Left lung (tissue), 10 donors: ENCODE measurements around the gene LYPLA2. TPM values are rescaled to one million over a fixed set of nuclear protein-coding genes. Genes with fewer than 3 reads are reported as not detected.

Source experiments
- ATAC-seq: fragments of 200-7000 bp; cut with Tn5 transposase; one replicate; pipeline ENCODE4 v1.9.1; 2020; ENCODE audit warnings: moderate library complexity
- DNase-seq, 4 donors: peaks; one replicate each; pipeline ENCODE4 v3.0.0-alpha.2; 2013 to 2020
- H3K27ac ChIP-seq, 2 donors: fragments of 200-600 bp; sonication (generic) in 1 of 2; one replicate each; pipeline versions ENCODE4 v1.5.0 to v1.8.0; 2020 to 2021
- H3K27me3 ChIP-seq, 2 donors: fragments of 200-600 bp; sonication (generic) in 1 of 2; one replicate each; pipeline versions ENCODE4 v1.5.0 to v1.8.0; 2020 to 2021
- H3K36me3 ChIP-seq, 2 donors: fragments of 200-600 bp; sonication (generic) in 1 of 2; one replicate each; pipeline versions ENCODE4 v1.5.0 to v1.8.0; 2020 to 2021
- H3K4me1 ChIP-seq, 2 donors: fragments of 200-600 bp; one replicate each; pipeline ENCODE4 v1.8.0; 2021
- H3K4me3 ChIP-seq, 2 donors: fragments of 200-600 bp; sonication (generic) in 1 of 2; one replicate each; pipeline versions ENCODE4 v1.5.0 to v1.8.0; 2020 to 2021; ENCODE audit warnings: mild to moderate bottlenecking in 1 of 2
- H3K9me3 ChIP-seq, 2 donors: fragments of 200-600 bp; sonication (generic) in 1 of 2; one replicate each; pipeline versions ENCODE4 v1.5.0 to v1.8.0; 2020 to 2021
- CTCF ChIP-seq, 2 donors: fragments of 200-600 bp; sonication (generic) in 1 of 2; IDR thresholded peaks; one replicate each; pipeline versions ENCODE4 v1.5.0 to v1.8.0; 2021; ENCODE audit warnings: antibody characterized with exemption in 2 of 2
- intact Hi-C, 2 donors: fragments of 100-400 bp; cut with DNase I; formaldehyde crosslinking; loops; one replicate each; pipeline versions ENCODE4 v1.11.2 to v1.14.2; 2022
- polyA plus RNA-seq, 6 donors: library from polyadenylated mRNA; unstranded; fragments of 120-200 nt; gene quantifications; one replicate each; pipeline ENCODE4 v1.2.1, GENCODE V29; 2013; ENCODE audit not compliant: insufficient read length in 6 of 6
- total RNA-seq, 2 donors: library from RNA; stranded (reverse); fragmentation: NEBNext Ultra II Directional; extraction: Animal tissue kit (Norgen Biotek cat#: 25700); gene quantifications; one replicate each; pipeline ENCODE4 v1.2.1, GENCODE V29; 2021
- donor health status: DM: no; HTN: yes; CAD: no.
- donor health status: DM: no; HTN: no; CAD: no.

LYPLA2 gene
- total and polyA plus RNA-seq, 8 donors: 36.9 to 65.8 (median 47.1) TPM

DNA sequence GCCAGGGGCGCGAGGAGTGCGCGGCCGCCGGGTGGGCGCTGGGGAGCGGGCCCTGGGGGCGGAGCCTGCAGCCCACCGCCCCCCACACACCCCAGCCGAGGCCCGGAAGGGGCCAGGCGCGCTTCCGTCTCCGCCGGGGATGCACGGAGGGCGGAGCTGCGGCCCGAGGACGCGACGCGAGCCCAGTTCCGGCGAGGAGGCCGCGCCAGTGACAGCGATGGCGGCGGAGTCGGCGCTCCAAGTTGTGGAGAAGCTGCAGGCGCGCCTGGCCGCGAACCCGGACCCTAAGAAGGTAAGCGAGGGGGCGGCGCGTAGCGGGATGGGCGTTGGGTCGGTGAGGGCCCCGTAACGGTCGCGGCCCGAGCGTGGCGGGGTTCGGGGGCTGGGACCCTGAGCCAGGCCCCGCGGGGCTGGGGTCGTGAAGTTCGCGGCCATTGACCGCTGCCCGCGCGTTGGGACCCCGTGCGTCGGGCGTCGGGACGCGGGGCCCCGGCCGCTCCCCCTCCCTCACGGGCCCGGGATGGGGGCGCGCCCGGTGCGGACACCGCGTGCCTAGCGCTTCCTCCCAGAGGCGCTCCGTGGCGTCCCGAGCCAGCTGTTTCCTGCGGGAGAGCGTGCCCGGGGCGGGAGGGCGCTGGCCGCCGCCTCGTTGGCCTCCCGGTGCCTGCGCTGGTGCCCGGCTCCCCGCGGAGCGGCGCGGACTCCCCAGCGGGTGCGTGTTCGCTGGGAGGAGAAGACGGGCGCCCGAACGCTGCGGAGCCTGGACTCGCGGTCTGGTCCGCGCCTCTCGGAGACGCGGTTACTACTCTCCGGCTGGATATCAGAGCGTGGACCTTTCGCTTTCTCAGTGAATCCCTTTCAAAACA is 47.4 kb upstream of the LYPLA2 start, which contains the start of gene ELOA:
Gene ELOA (plus strand): TSS at position 185 of the 866 bp plus-strand sequence. CDS start 33 bp downstream, at position 218.
- no peak for TF ChIP-seq CTCF (IDR thresholded peaks at IDR 0.05)
- H3K9me3 ChIP-seq: no peaks in the 10 kb centered on the region
- H3K4me1 ChIP-seq: peaks cover 0 to 49% of the 10 kb centered on the region in 2 donors
- H3K27ac ChIP-seq: peak within 1 kb of the TSS; percentile 90 to 92
- peak within 1 kb of the TSS; percentile 98 for H3K4me3 ChIP-seq
- peaks cover 0 to 8% of the 10 kb centered on the region in 2 donors for H3K36me3 ChIP-seq
- DNase-seq (peak; percentile 72 to 95 (median 85)), ATAC-seq (peak; percentile 91)
- H3K27me3 ChIP-seq: no peaks in the 10 kb centered on the region
- intact Hi-C loops: no loop called here

DNA sequence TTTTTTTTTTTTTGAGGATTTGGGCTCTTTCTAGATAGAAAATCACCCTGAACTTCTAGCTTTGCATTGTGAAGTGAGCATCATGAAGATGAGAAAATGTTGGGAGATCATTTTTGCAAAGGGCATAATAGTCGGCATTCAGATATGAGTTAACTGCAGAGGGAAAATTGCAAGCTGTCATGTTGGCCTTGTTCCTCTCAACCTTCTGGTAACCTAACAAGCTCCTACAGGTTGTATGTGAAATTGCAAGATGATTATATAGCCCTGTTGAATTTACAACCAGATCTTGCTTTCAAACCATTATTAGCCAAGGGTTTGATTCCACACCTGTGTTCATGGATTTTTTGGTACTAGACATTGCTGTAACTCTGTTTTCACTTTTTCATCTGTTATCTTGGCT is 45.4 kb upstream of the LYPLA2 start:
- H3K4me1 ChIP-seq: peaks cover 0 to 50% of the 10 kb centered on the region in 2 donors
- H3K9me3 ChIP-seq: no peaks in the 10 kb centered on the region
- TF ChIP-seq CTCF (IDR thresholded peaks at IDR 0.05): no peak
- ATAC-seq: peak; percentile 16
- intact Hi-C loops: no loop called here
- no peak overlapping the region for H3K27ac ChIP-seq
- no peaks in the 10 kb centered on the region for H3K27me3 ChIP-seq
- no peak for DNase-seq
- H3K4me3 ChIP-seq: no peak overlapping the region
- H3K36me3 ChIP-seq: peaks cover 0 to 20% of the 10 kb centered on the region in 2 donors

- intact Hi-C loops: no loop called here
- DNase-seq (no peak), ATAC-seq (no peak)
- H3K36me3 ChIP-seq: peaks cover 0 to 45% of the 10 kb centered on the region in 2 donors
- no peaks in the 10 kb centered on the region for H3K9me3 ChIP-seq
- no peaks in the 10 kb centered on the region for H3K27me3 ChIP-seq
- H3K27ac ChIP-seq: no peak overlapping the region
- no peak for TF ChIP-seq CTCF (IDR thresholded peaks at IDR 0.05)
- H3K4me1 ChIP-seq: peaks cover 0 to 43% of the 10 kb centered on the region in 2 donors
- no peak overlapping the region for H3K4me3 ChIP-seq
Measured at GRCh38 chr1:23748016-23748415, 42.9 kb upstream of the LYPLA2 start.

GRCh38 chr1:23751050-23751814 is 39.7 kb upstream of the LYPLA2 start:
- H3K9me3 ChIP-seq: no peaks in the 10 kb centered on the region
- peaks cover 0 to 71% of the 10 kb centered on the region in 2 donors for H3K36me3 ChIP-seq
- no peaks in the 10 kb centered on the region for H3K27me3 ChIP-seq
- no peak overlapping the region for H3K4me3 ChIP-seq
- TF ChIP-seq CTCF (IDR thresholded peaks at IDR 0.05): peak; percentile 45 to 68
- no peak overlapping the region for H3K27ac ChIP-seq
- peak in 1 of 4 donors; percentile 54 for DNase-seq
- peak; percentile 86 for ATAC-seq
- peaks cover 0 to 22% of the 10 kb centered on the region in 2 donors for H3K4me1 ChIP-seq
- intact Hi-C loops: no loop called here

DNA sequence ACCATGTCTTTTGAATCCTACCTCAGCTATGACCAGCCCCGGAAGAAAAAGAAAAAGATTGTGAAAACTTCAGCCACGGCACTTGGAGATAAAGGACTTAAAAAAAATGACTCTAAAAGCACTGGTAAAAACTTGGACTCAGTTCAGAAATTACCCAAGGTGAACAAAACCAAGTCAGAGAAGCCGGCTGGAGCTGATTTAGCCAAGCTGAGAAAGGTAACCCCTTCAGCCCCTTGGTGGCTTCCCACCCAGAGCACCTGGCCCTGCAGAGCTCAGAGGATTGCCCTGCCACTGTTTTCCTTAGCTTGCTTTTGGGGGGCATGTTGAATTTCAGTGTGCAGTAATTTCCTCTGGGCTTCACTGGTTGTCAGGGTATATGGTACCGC is 39.1 kb upstream of the LYPLA2 start:
- no peak for TF ChIP-seq CTCF (IDR thresholded peaks at IDR 0.05)
- H3K4me3 ChIP-seq: no peak overlapping the region
- ATAC-seq: no peak
- DNase-seq: no peak
- intact Hi-C loops: no loop called here
- H3K27me3 ChIP-seq: no peaks in the 10 kb centered on the region
- H3K27ac ChIP-seq: no peak overlapping the region
- H3K9me3 ChIP-seq: no peaks in the 10 kb centered on the region
- H3K36me3 ChIP-seq: peaks cover 5 to 75% of the 10 kb centered on the region in 2 donors
- H3K4me1 ChIP-seq: peaks cover 0 to 17% of the 10 kb centered on the region in 2 donors
